HFFc6 (cell line): ENCODE results near the gene BTBD10. TPM values are rescaled to one million over a fixed set of nuclear protein-coding genes. Genes with fewer than 3 reads are reported as not detected.
A peak's percentile ranks its signal among the peaks of the same experiment; 100 is the strongest.

Source experiments
- DNase-seq: peaks from one replicate; pipeline ENCODE4 v3.0.0-alpha.2; 2018
- H3K27ac Mint-ChIP-seq: 2 replicates; pipeline ENCODE4 v1.8.0; 2020; ENCODE audit warnings: mild to moderate bottlenecking, mixed read lengths
- H3K27me3 Mint-ChIP-seq: 2 replicates; pipeline ENCODE4 v1.8.0; 2021; ENCODE audit warnings: mild to moderate bottlenecking, moderate library complexity, mixed read lengths; ENCODE audit not compliant: insufficient read depth
- H3K36me3 Mint-ChIP-seq: 2 replicates; pipeline ENCODE4 v1.8.0; 2021; ENCODE audit warnings: low read depth, mixed read lengths
- H3K4me1 Mint-ChIP-seq: 2 replicates; pipeline ENCODE4 v1.8.0; 2020; ENCODE audit warnings: low read depth, mixed read lengths
- H3K4me3 Mint-ChIP-seq: 2 replicates; pipeline ENCODE4 v1.8.0; 2020; ENCODE audit warnings: mild to moderate bottlenecking, moderate library complexity, mixed read lengths
- H3K9me3 Mint-ChIP-seq: 2 replicates; pipeline ENCODE4 v1.8.0; 2020; ENCODE audit warnings: mild to moderate bottlenecking, mixed read lengths
- CTCF ChIP-seq: fragments of 200-600 bp; sonication (generic); IDR thresholded peaks from 2 replicates; pipeline ENCODE4 v1.5.0; 2021; ENCODE audit warnings: antibody characterized with exemption, mild to moderate bottlenecking
- long read RNA-seq: library from polyadenylated mRNA; unstranded; transcript quantifications from one replicate; pipeline ENCODE4 v2.0.0, GENCODE V29; 2019
- total RNA-seq, 6 experiments: library from RNA; stranded (reverse); fragmentation: NEBNext Ultra II Directional; extraction: Animal tissue kit (Norgen Biotek cat#: 25700); gene quantifications; 2 replicates in 1 of 6; 3 replicates in 5 of 6; pipeline ENCODE4 v1.2.3, GENCODE V29; 2021

The BTBD10 gene
- 10 to 100 TPM; 30.3 to 37.2 (median 35.0) TPM for total RNA-seq
- long read RNA-seq, transcript BTBD10-208 (8 exons, 1,662 nt): major isoform, 18 of 46 reads
- long read RNA-seq, transcript BTBD10-201 (9 exons, 2,504 nt): minor isoform, 12 of 46 reads
- long read RNA-seq, partial matches to known transcripts: 12 of 46 reads
- long read RNA-seq, other reads (novel, unspliced or antisense): 4 of 46 reads

GRCh38 chr11:13462901-13463778, at the start of gene BTBD10:
TSS of gene BTBD10 (minus strand) at chr11:13463222. CDS start at chr11:13445124, 18,098 bp downstream.
- H3K27ac Mint-ChIP-seq: peak within 1 kb of the TSS; percentile 98

GRCh38 chr11:13503393-13503792, 40.4 kb upstream of the BTBD10 start:
- Mint-ChIP-seq H3K27ac (no peak overlapping the region), H3K4me1 (no peaks in the 10 kb centered on the region), H3K9me3 (no peaks in the 10 kb centered on the region), H3K4me3 (no peak overlapping the region), H3K27me3 (peaks cover 11% of the 10 kb centered on the region), H3K36me3 (no peaks in the 10 kb centered on the region)
- no peak for TF ChIP-seq CTCF
- DNase-seq: no peak

More at GRCh38 chr11:13462901-13463778, at the start of gene BTBD10:
- H3K4me1 Mint-ChIP-seq: peaks cover 44% of the 10 kb centered on the region
- TF ChIP-seq CTCF: no peak
- H3K27me3 Mint-ChIP-seq: peaks cover 4% of the 10 kb centered on the region; the same call in 1 of the 2 replicates
- peak within 1 kb of the TSS; percentile 97 for H3K4me3 Mint-ChIP-seq
- H3K36me3 Mint-ChIP-seq: peaks cover 14% of the 10 kb centered on the region
- peak; percentile 90 for DNase-seq
- no peaks in the 10 kb centered on the region for H3K9me3 Mint-ChIP-seq

- Mint-ChIP-seq H3K4me3 (no peak overlapping the region), H3K36me3 (no peaks in the 10 kb centered on the region), H3K9me3 (no peaks in the 10 kb centered on the region), H3K27me3 (peaks cover 11% of the 10 kb centered on the region), H3K4me1 (no peaks in the 10 kb centered on the region), H3K27ac (no peak overlapping the region)
- DNase-seq: no peak
- no peak for TF ChIP-seq CTCF
These were observed 39.5 kb upstream of the BTBD10 start for GRCh38 chr11:13502492-13502891.

GRCh38 chr11:13495929-13496328, 32.9 kb upstream of the BTBD10 start, which contains the start of gene PTH:
TSS of gene PTH (minus strand) at chr11:13495997. CDS start at chr11:13492855, 3,142 bp downstream.
- Mint-ChIP-seq H3K36me3 (no peaks in the 10 kb centered on the region), H3K27ac (no peak within 1 kb of the TSS), H3K4me1 (no peaks in the 10 kb centered on the region), H3K4me3 (no peak within 1 kb of the TSS), H3K9me3 (no peaks in the 10 kb centered on the region), H3K27me3 (peaks cover 15% of the 10 kb centered on the region)
- DNase-seq: no peak
- TF ChIP-seq CTCF: no peak

- no peak overlapping the region for H3K4me3 Mint-ChIP-seq
- no peak for TF ChIP-seq CTCF
- no peak overlapping the region for H3K27ac Mint-ChIP-seq
- H3K9me3 Mint-ChIP-seq: no peaks in the 10 kb centered on the region
- peaks cover 5% of the 10 kb centered on the region for H3K27me3 Mint-ChIP-seq
- H3K4me1 Mint-ChIP-seq: no peaks in the 10 kb centered on the region
- no peaks in the 10 kb centered on the region for H3K36me3 Mint-ChIP-seq
- no peak for DNase-seq
These were observed 31.0 kb upstream of the BTBD10 start for GRCh38 chr11:13494051-13494450.
